Neural cell (in vitro differentiated cells): ENCODE measurements around the gene IRF1. TPM values are rescaled to one million over a fixed set of nuclear protein-coding genes. Genes with fewer than 3 reads are reported as not detected.
"Not testable (repeated sequence)": the region's sequence is repeated elsewhere in the genome, so short reads cannot be mapped to it uniquely, and the experiment has no call there.

ENCODE experiments used
- H2AFZ ChIP-seq: fragments of 200-600, 300-800 bp; sonication (generic), shearing (Covaris generic); 2 replicates; pipeline ENCODE4 v1.6.0; 2014; ENCODE audit warnings: low read depth, mild to moderate bottlenecking, antibody characterized with exemption, low read length, moderate library complexity
- H3F3A ChIP-seq: fragments of 200-600 bp; shearing (Covaris generic); 2 replicates; pipeline ENCODE4 v1.6.1; 2016; ENCODE audit warnings: mild to moderate bottlenecking, moderate library complexity, mixed read lengths, antibody characterized with exemption, low read length; ENCODE audit not compliant: insufficient read depth, poor library complexity, severe bottlenecking
- H3K27ac ChIP-seq: fragments of 200-600, 300-800 bp; sonication (generic), shearing (Covaris generic); 2 replicates; pipeline ENCODE4 v1.5.1; 2014; ENCODE audit warnings: mild to moderate bottlenecking, low read length, moderate library complexity
- H3K27me3 ChIP-seq: fragments of 300-800, 200-600 bp; sonication (generic), shearing (Covaris generic); 2 replicates; pipeline ENCODE4 v1.6.0; 2014; ENCODE audit warnings: mild to moderate bottlenecking, low read depth, low read length, moderate library complexity; ENCODE audit not compliant: insufficient read depth
- H3K36me3 ChIP-seq: fragments of 300-800, 200-600 bp; sonication (generic), shearing (Covaris generic); 2 replicates; pipeline ENCODE4 v1.5.1; 2014; ENCODE audit warnings: mild to moderate bottlenecking, antibody characterized with exemption, low read length, moderate library complexity; ENCODE audit not compliant: insufficient read depth
- H3K4me2 ChIP-seq: fragments of 300-800, 200-600 bp; sonication (generic), shearing (Covaris generic); 2 replicates; pipeline ENCODE4 v1.6.0; 2014; ENCODE audit warnings: mild to moderate bottlenecking, low read length
- H3K4me3 ChIP-seq: fragments of 300-800, 200-600 bp; sonication (generic), shearing (Covaris generic); 2 replicates; pipeline ENCODE4 v1.5.1; 2014; ENCODE audit warnings: mild to moderate bottlenecking, low read length, moderate library complexity
- H3K79me2 ChIP-seq: fragments of 200-600 bp; shearing (Covaris generic); replicated peaks from 2 replicates; pipeline ENCODE4 v1.6.0; 2014; ENCODE audit warnings: mild to moderate bottlenecking, low read length, moderate library complexity; ENCODE audit not compliant: insufficient read depth
- H3K9ac ChIP-seq: fragments of 300-800, 200-600 bp; sonication (generic), shearing (Covaris generic); 2 replicates; pipeline ENCODE4 v1.6.1; 2016; ENCODE audit warnings: mild to moderate bottlenecking, low read length, mixed read lengths
- H3K9me2 ChIP-seq: fragments of 200-600 bp; shearing (Covaris generic); 2 replicates; pipeline ENCODE4 v1.6.1; 2016; ENCODE audit warnings: mild to moderate bottlenecking, low read length, mixed read lengths; ENCODE audit not compliant: insufficient read depth
- H3K9me3 ChIP-seq: fragments of 200-600, 300-800 bp; sonication (generic), shearing (Covaris generic); 2 replicates; pipeline ENCODE4 v1.6.1; 2016; ENCODE audit warnings: mild to moderate bottlenecking, mixed run types, low read length, moderate library complexity, mixed read lengths
- H4K20me1 ChIP-seq: fragments of 200-600 bp; shearing (Covaris generic); 2 replicates; pipeline ENCODE4 v1.6.1; 2016; ENCODE audit warnings: mild to moderate bottlenecking, mixed run types; ENCODE audit not compliant: insufficient read depth
- EP300 ChIP-seq: fragments of 450-650 bp; conservative IDR thresholded peaks from 2 replicates; pipeline ENCODE4 v1.6.1; 2014; ENCODE audit warnings: antibody characterized with exemption, mild to moderate bottlenecking, moderate library complexity; ENCODE audit not compliant: poor library complexity, severe bottlenecking
- EZH2 ChIP-seq: fragments of 200-600, 300-800 bp; shearing (Covaris generic), sonication (generic); IDR thresholded peaks from 2 replicates; pipeline ENCODE4 v1.6.1; 2014; ENCODE audit warnings: antibody characterized with exemption, low read length, borderline replicate concordance, mild to moderate bottlenecking; ENCODE audit not compliant: insufficient read depth, poor library complexity, severe bottlenecking
- MXI1 ChIP-seq: fragments of 450-650 bp; conservative IDR thresholded peaks from 2 replicates; pipeline ENCODE4 v1.6.1; 2014; ENCODE audit warnings: antibody characterized with exemption, mild to moderate bottlenecking; ENCODE audit not compliant: poor library complexity, severe bottlenecking
- POLR2AphosphoS5 ChIP-seq: IDR thresholded peaks from 2 replicates; pipeline ENCODE4 v1.6.1; 2012
- RAD21 ChIP-seq: fragments of 450-650 bp; conservative IDR thresholded peaks from 2 replicates; pipeline ENCODE4 v1.6.1; 2014; ENCODE audit warnings: antibody characterized with exemption, mild to moderate bottlenecking, moderate library complexity
- SMC3 ChIP-seq: fragments of 450-650 bp; conservative IDR thresholded peaks from 2 replicates; pipeline ENCODE4 v1.6.1; 2014; ENCODE audit warnings: antibody characterized with exemption, mild to moderate bottlenecking, moderate library complexity; ENCODE audit not compliant: poor library complexity
- TAF1 ChIP-seq: IDR thresholded peaks from 2 replicates; pipeline ENCODE4 v1.6.1; 2012; ENCODE audit warnings: low read depth
- polyA plus RNA-seq: library from polyadenylated mRNA; depleted of rRNA; stranded (reverse); fragments of >200 nt; gene quantifications from 2 replicates; pipeline ENCODE4 v1.2.3, GENCODE V29; 2014
- TF ChIP-seq, protein P1 (sequence below): IDR thresholded peaks from 2 replicates; pipeline ENCODE4 v1.6.1; 2012; ENCODE audit warnings: borderline replicate concordance
- TF ChIP-seq, protein P2 (sequence below): fragments of 450-650 bp; IDR thresholded peaks from 2 replicates; pipeline ENCODE4 v1.5.1; 2014; ENCODE audit warnings: antibody characterized with exemption, mild to moderate bottlenecking, moderate library complexity; ENCODE audit not compliant: poor library complexity, severe bottlenecking

The IRF1 gene
- polyA plus RNA-seq, 1 donor from 2014 or later: 0.67 TPM

DNA sequence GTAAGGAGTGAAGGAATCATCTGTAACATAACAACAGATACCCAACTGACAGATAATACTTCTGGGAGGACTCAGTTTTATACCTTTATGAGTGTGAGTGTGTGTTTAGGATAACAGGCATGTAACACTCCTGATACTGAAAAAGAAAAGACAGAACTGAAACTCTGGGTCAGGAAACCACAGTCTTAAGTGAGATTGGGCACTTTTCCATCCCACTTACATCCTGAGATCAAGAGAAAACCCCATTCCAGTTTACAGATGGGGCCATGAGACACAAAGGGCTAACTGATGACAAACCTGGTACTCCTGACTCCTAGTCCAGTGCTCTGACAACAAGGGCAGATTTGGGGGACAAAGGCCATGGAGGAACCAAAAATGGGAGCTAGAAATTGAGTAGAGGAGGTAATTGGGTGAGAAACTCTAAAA, 34.7 kb upstream of the IRF1 start:
- H3F3A ChIP-seq: no peaks in the 10 kb centered on the region
- TF ChIP-seq POLR2AphosphoS5: no peak
- H4K20me1 ChIP-seq: no peaks in the 10 kb centered on the region
- no peak overlapping the region for H3K4me3 ChIP-seq
- no peaks in the 10 kb centered on the region for H3K9me3 ChIP-seq
- H3K9ac ChIP-seq: no peak overlapping the region
- H3K9me2 ChIP-seq: no peaks in the 10 kb centered on the region
- H2AFZ ChIP-seq: no peak overlapping the region
- H3K27ac ChIP-seq: no peak overlapping the region
- no peaks in the 10 kb centered on the region for H3K36me3 ChIP-seq
- no peaks in the 10 kb centered on the region for H3K79me2 ChIP-seq
- no peaks in the 10 kb centered on the region for H3K27me3 ChIP-seq
- no peak overlapping the region for H3K4me2 ChIP-seq

DNA sequence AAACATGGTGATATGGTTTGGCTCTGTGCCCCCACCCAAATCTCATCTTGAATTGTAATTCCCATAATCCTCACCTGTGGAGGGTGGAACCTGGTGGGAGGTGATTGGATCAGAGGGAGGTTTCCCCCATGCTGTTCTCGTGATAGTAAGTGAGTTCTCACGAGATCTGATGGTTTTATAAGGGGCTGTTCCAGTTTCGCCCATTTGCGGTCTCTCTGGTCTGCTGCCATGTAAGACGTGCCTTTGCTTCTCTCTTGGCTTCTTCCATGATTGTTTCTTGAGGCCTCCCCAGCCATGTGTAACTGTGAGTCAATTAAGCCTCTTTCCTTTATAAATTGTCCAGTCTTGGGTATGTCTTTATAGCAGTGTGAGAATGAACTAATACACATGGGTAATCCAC, 34.3 kb upstream of the IRF1 start:
- H3K36me3 ChIP-seq, H3K9ac ChIP-seq, H3K27ac ChIP-seq, H3K4me2 ChIP-seq, H3F3A ChIP-seq, H2AFZ ChIP-seq, H3K27me3 ChIP-seq, H3K9me3 ChIP-seq, H4K20me1 ChIP-seq, H3K4me3 ChIP-seq, H3K9me2 ChIP-seq, H3K79me2 ChIP-seq: not testable (repeated sequence)

DNA sequence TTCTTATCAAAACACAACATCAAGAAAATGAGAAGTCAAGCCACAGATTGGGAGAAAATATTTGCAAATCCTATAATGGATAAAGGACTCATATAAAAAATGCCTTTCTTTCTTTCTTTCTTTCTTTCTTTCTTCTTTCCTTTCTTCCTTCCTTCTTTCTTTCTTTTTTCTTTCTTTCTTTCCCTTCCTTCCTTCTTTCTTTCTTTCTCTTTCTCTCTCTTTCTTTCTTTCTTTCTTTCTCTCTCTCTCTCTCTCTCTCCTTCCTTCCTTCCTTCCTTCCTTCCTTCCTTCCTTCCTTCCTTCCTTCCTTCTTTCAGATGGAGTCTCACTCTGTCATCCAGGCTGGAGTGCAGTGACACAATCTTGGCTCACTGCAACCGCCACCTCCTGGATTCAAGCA, 31.5 kb upstream of the IRF1 start:
- not testable (repeated sequence) for H3K4me2 ChIP-seq, H3K9ac ChIP-seq, H3K36me3 ChIP-seq, H3K9me2 ChIP-seq, H3K9me3 ChIP-seq, H2AFZ ChIP-seq, H3K27me3 ChIP-seq, H3K27ac ChIP-seq, H4K20me1 ChIP-seq, H3F3A ChIP-seq, H3K4me3 ChIP-seq, H3K79me2 ChIP-seq

DNA sequence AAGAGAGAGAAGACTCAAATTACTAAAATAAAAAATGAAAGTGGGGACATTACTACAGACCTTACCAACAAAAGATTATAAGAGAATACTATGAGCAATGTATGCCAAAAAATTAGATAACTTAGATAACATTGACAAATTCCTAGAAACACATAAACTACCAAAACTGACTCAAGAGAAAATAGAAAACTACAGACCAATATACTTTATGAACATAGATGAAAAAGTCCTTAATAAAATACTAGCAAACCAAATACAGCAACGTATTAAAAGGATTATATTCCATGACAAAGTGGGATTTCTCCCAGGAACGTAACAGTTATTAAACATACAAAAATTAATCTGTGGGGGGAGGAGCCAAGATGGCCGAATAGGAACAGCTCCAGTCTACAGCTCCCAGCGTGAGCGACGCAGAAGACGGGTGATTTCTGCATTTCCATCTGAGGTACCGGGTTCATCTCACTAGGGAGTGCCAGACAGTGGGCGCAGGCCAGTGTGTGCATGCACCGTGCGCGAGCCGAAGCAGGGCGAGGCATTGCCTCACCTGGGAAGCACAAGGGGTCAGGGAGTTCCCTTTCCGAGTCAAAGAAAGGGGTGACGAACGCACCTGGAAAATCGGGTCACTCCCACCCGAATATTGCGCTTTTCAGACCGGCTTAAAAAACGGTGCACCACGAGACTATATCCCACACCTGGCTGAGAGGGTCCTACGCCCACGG, 23.2 kb upstream of the IRF1 start:
- H3F3A ChIP-seq, H3K4me3 ChIP-seq: not testable (repeated sequence)

DNA sequence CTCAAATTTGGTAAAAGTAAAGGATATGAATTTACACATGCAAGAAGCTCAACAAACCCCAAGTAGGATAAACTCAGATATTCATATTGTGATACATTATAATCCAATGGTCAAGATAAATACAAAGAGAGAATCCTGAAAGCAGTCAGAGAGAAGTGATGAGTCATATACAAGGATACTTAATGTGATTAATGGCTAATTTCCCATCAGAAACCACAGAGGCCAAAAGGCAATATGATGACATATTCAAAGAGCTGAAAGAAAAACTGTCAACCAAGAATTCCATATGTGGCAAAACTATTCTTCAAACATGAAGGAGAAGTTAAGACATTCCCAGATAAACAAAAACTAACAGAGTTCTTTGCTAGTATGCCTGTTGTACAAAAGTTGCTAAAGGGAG, 19.5 kb upstream of the IRF1 start:
- Histone ChIP-seq H4K20me1 (no peaks in the 10 kb centered on the region), H3K36me3 (no peaks in the 10 kb centered on the region), H3K79me2 (no peaks in the 10 kb centered on the region), H2AFZ (no peak overlapping the region), H3K4me3 (no peak overlapping the region), H3K27ac (no peak overlapping the region), H3K4me2 (no peak overlapping the region), H3K9ac (no peak overlapping the region), H3F3A (no peaks in the 10 kb centered on the region), H3K9me2 (no peaks in the 10 kb centered on the region), H3K9me3 (no peaks in the 10 kb centered on the region), H3K27me3 (no peaks in the 10 kb centered on the region)
- TF ChIP-seq MXI1 (no peak), EZH2 (no peak), TAF1 (no peak), POLR2AphosphoS5 (no peak), RAD21 (no peak), SMC3 (no peak), EP300 (no peak)
- TF ChIP-seq, protein P1, sequence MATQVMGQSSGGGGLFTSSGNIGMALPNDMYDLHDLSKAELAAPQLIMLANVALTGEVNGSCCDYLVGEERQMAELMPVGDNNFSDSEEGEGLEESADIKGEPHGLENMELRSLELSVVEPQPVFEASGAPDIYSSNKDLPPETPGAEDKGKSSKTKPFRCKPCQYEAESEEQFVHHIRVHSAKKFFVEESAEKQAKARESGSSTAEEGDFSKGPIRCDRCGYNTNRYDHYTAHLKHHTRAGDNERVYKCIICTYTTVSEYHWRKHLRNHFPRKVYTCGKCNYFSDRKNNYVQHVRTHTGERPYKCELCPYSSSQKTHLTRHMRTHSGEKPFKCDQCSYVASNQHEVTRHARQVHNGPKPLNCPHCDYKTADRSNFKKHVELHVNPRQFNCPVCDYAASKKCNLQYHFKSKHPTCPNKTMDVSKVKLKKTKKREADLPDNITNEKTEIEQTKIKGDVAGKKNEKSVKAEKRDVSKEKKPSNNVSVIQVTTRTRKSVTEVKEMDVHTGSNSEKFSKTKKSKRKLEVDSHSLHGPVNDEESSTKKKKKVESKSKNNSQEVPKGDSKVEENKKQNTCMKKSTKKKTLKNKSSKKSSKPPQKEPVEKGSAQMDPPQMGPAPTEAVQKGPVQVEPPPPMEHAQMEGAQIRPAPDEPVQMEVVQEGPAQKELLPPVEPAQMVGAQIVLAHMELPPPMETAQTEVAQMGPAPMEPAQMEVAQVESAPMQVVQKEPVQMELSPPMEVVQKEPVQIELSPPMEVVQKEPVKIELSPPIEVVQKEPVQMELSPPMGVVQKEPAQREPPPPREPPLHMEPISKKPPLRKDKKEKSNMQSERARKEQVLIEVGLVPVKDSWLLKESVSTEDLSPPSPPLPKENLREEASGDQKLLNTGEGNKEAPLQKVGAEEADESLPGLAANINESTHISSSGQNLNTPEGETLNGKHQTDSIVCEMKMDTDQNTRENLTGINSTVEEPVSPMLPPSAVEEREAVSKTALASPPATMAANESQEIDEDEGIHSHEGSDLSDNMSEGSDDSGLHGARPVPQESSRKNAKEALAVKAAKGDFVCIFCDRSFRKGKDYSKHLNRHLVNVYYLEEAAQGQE: no peak
- TF ChIP-seq, protein P2, sequence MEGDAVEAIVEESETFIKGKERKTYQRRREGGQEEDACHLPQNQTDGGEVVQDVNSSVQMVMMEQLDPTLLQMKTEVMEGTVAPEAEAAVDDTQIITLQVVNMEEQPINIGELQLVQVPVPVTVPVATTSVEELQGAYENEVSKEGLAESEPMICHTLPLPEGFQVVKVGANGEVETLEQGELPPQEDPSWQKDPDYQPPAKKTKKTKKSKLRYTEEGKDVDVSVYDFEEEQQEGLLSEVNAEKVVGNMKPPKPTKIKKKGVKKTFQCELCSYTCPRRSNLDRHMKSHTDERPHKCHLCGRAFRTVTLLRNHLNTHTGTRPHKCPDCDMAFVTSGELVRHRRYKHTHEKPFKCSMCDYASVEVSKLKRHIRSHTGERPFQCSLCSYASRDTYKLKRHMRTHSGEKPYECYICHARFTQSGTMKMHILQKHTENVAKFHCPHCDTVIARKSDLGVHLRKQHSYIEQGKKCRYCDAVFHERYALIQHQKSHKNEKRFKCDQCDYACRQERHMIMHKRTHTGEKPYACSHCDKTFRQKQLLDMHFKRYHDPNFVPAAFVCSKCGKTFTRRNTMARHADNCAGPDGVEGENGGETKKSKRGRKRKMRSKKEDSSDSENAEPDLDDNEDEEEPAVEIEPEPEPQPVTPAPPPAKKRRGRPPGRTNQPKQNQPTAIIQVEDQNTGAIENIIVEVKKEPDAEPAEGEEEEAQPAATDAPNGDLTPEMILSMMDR: no peak

More for the DNA sequence above, 23.2 kb upstream of the IRF1 start:
- H3K9me2 ChIP-seq, H3K27me3 ChIP-seq, H3K79me2 ChIP-seq, H3K27ac ChIP-seq, H3K9ac ChIP-seq, H3K4me2 ChIP-seq, H2AFZ ChIP-seq, H4K20me1 ChIP-seq, H3K36me3 ChIP-seq, H3K9me3 ChIP-seq: not testable (repeated sequence)
